ENCODE data around the gene FRMD8.

The FRMD8 gene

DNA sequence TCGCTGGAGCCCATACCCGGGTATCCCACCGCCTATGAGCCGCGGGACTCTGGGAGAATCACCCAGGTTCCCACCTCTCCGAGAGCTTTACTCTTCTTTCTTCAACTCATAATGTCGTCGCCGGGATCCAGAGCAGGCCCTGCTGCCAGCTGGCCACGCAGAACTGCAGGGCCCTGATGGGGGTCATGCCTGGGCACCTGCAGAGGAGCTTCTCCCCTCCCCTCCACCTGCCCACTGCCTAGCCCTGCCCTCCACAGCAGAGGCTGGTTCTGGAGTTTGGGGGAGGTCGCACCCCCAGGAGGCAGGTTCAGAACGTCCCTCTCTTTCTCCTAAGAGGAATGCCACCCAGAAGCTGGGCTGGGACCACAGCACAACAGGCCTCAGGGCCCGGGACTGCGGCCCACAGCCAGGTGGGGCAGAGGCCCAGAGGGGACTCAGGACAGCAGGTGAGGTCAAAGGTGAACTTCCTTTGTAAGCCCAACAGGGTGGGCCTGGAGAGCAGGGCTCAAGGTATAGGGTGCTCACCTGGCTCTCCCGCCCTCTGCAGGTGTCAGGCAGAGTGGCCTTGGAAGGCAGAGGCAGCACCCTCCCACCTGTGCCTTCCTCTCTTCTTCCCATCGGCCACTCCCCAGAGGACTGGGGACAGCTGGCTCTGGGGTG, 5.8 kb upstream of the FRMD8 start:
- TF ChIP-seq, protein P1, sequence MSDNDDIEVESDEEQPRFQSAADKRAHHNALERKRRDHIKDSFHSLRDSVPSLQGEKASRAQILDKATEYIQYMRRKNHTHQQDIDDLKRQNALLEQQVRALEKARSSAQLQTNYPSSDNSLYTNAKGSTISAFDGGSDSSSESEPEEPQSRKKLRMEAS (IDR thresholded peaks at IDR 0.05) = no peak
- no peak for TF ChIP-seq ZBTB7A (IDR thresholded peaks at IDR 0.05; ENCODE audit: low read depth)
- TF ChIP-seq YY1 (IDR thresholded peaks at IDR 0.05; ENCODE audit: low read depth) = no peak
- TF ChIP-seq EGR1 (IDR thresholded peaks at IDR 0.05) = no peak
- TF ChIP-seq RAD21 (IDR thresholded peaks at IDR 0.05; ENCODE audit: low read depth) = no peak
- TF ChIP-seq NFIC (IDR thresholded peaks at IDR 0.05) = no peak
- no peak for TF ChIP-seq TEAD4 (IDR thresholded peaks at IDR 0.05)
- no peak for TF ChIP-seq TAF1 (IDR thresholded peaks at IDR 0.05; ENCODE audit: low read depth)
- TF ChIP-seq, protein P2, sequence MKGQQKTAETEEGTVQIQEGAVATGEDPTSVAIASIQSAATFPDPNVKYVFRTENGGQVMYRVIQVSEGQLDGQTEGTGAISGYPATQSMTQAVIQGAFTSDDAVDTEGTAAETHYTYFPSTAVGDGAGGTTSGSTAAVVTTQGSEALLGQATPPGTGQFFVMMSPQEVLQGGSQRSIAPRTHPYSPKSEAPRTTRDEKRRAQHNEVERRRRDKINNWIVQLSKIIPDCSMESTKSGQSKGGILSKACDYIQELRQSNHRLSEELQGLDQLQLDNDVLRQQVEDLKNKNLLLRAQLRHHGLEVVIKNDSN (IDR thresholded peaks at IDR 0.05) = no peak
- TF ChIP-seq, protein P3, sequence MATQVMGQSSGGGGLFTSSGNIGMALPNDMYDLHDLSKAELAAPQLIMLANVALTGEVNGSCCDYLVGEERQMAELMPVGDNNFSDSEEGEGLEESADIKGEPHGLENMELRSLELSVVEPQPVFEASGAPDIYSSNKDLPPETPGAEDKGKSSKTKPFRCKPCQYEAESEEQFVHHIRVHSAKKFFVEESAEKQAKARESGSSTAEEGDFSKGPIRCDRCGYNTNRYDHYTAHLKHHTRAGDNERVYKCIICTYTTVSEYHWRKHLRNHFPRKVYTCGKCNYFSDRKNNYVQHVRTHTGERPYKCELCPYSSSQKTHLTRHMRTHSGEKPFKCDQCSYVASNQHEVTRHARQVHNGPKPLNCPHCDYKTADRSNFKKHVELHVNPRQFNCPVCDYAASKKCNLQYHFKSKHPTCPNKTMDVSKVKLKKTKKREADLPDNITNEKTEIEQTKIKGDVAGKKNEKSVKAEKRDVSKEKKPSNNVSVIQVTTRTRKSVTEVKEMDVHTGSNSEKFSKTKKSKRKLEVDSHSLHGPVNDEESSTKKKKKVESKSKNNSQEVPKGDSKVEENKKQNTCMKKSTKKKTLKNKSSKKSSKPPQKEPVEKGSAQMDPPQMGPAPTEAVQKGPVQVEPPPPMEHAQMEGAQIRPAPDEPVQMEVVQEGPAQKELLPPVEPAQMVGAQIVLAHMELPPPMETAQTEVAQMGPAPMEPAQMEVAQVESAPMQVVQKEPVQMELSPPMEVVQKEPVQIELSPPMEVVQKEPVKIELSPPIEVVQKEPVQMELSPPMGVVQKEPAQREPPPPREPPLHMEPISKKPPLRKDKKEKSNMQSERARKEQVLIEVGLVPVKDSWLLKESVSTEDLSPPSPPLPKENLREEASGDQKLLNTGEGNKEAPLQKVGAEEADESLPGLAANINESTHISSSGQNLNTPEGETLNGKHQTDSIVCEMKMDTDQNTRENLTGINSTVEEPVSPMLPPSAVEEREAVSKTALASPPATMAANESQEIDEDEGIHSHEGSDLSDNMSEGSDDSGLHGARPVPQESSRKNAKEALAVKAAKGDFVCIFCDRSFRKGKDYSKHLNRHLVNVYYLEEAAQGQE (IDR thresholded peaks at IDR 0.05; ENCODE audit: low read depth) = no peak
- TF ChIP-seq FOXM1 (IDR thresholded peaks at IDR 0.05; ENCODE audit: borderline replicate concordance, low read depth) = no peak
- no peak for TF ChIP-seq CEBPB (IDR thresholded peaks at IDR 0.05)
- no peak for TF ChIP-seq TCF12 (IDR thresholded peaks at IDR 0.05; ENCODE audit: low read depth)
- TF ChIP-seq CREB1 (IDR thresholded peaks at IDR 0.05; ENCODE audit: low read depth) = no peak
- TF ChIP-seq EP300 (IDR thresholded peaks at IDR 0.05; ENCODE audit: borderline replicate concordance) = no peak

DNA sequence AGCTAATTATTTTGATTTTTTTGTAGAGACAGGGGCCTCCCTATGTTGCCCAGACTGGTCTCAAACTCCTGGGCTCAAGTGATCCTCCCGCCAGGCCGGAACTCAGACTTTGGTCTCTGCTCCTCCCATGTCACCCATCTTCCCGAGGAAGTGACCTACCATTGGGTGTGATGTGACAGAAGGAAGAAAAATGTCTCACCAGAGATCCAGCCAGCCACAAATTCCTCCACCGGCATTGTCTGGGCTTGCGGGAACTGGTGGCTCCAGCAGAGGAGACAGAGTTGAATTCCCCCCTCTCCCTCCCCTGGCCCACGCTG, 4.8 kb upstream of the FRMD8 start:
- TF ChIP-seq RAD21 (IDR thresholded peaks at IDR 0.05; ENCODE audit: low read depth) = no peak
- no peak for TF ChIP-seq EGR1 (IDR thresholded peaks at IDR 0.05)
- no peak; the same call in 1 of the 2 replicates for TF ChIP-seq YY1 (IDR thresholded peaks at IDR 0.05; ENCODE audit: low read depth)
- TF ChIP-seq EP300 (IDR thresholded peaks at IDR 0.05; ENCODE audit: borderline replicate concordance) = no peak
- TF ChIP-seq, protein P1 (IDR thresholded peaks at IDR 0.05) = no peak
- TF ChIP-seq ZBTB7A (IDR thresholded peaks at IDR 0.05; ENCODE audit: low read depth) = no peak
- TF ChIP-seq, protein P3 (IDR thresholded peaks at IDR 0.05; ENCODE audit: low read depth) = no peak
- TF ChIP-seq CREB1 (IDR thresholded peaks at IDR 0.05; ENCODE audit: low read depth) = no peak
- TF ChIP-seq, protein P2 (IDR thresholded peaks at IDR 0.05) = no peak
- TF ChIP-seq FOXM1 (IDR thresholded peaks at IDR 0.05; ENCODE audit: borderline replicate concordance, low read depth) = no peak
- TF ChIP-seq TAF1 (IDR thresholded peaks at IDR 0.05; ENCODE audit: low read depth) = no peak
- no peak for TF ChIP-seq TCF12 (IDR thresholded peaks at IDR 0.05; ENCODE audit: low read depth)
- TF ChIP-seq TEAD4 (IDR thresholded peaks at IDR 0.05) = no peak; the same call in 1 of the 2 replicates
- TF ChIP-seq NFIC (IDR thresholded peaks at IDR 0.05) = no peak

GRCh38 chr11:65382033-65382803, 4.2 kb upstream of the FRMD8 start, which contains the start of gene SLC25A45:
SLC25A45 (minus strand) TSS chr11:65382646; CDS start chr11:65381951, 695 bp downstream.
- TF ChIP-seq TEAD4 (IDR thresholded peaks at IDR 0.05) (0 out of 2 replicates have a peak, but pooled peaks have one; percentile 24), CREB1 (IDR thresholded peaks at IDR 0.05; ENCODE audit: low read depth) (0 out of 2 replicates have a peak, but pooled peaks have one; percentile 6), TAF1 (IDR thresholded peaks at IDR 0.05; ENCODE audit: low read depth) (peak; percentile 33), EGR1 (IDR thresholded peaks at IDR 0.05) (0 out of 2 replicates have a peak, but pooled peaks have one; percentile 19), RAD21 (IDR thresholded peaks at IDR 0.05; ENCODE audit: low read depth) (peak; percentile 57), CEBPB (IDR thresholded peaks at IDR 0.05) (no peak; the same call in 1 of the 2 replicates), ZBTB7A (IDR thresholded peaks at IDR 0.05; ENCODE audit: low read depth) (0 out of 2 replicates have a peak, but pooled peaks have one; percentile 74), EP300 (IDR thresholded peaks at IDR 0.05; ENCODE audit: borderline replicate concordance) (peak; percentile 76), FOXM1 (IDR thresholded peaks at IDR 0.05; ENCODE audit: borderline replicate concordance, low read depth) (peak; percentile 58), NFIC (IDR thresholded peaks at IDR 0.05) (peak; percentile 94), TCF12 (IDR thresholded peaks at IDR 0.05; ENCODE audit: low read depth) (peak; percentile 83), YY1 (IDR thresholded peaks at IDR 0.05; ENCODE audit: low read depth) (peak; percentile 79)
- TF ChIP-seq, protein P3 (IDR thresholded peaks at IDR 0.05; ENCODE audit: low read depth) = no peak
- TF ChIP-seq, protein P2 (IDR thresholded peaks at IDR 0.05) = no peak
- TF ChIP-seq, protein P1 (IDR thresholded peaks at IDR 0.05) = peak; percentile 73
